ENCODE results near the gene SRSF1. TPM values are rescaled to one million over a fixed set of nuclear protein-coding genes. Genes with fewer than 3 reads are reported as not detected.
A peak's percentile ranks its signal among the peaks of the same experiment; 100 is the strongest.

SRSF1 gene
- total RNA-seq, 3 donors from 2014 or later (not counting 1 experiment from before 2014, with no cell fraction given): 125 to 157 (median 137) TPM

DNA sequence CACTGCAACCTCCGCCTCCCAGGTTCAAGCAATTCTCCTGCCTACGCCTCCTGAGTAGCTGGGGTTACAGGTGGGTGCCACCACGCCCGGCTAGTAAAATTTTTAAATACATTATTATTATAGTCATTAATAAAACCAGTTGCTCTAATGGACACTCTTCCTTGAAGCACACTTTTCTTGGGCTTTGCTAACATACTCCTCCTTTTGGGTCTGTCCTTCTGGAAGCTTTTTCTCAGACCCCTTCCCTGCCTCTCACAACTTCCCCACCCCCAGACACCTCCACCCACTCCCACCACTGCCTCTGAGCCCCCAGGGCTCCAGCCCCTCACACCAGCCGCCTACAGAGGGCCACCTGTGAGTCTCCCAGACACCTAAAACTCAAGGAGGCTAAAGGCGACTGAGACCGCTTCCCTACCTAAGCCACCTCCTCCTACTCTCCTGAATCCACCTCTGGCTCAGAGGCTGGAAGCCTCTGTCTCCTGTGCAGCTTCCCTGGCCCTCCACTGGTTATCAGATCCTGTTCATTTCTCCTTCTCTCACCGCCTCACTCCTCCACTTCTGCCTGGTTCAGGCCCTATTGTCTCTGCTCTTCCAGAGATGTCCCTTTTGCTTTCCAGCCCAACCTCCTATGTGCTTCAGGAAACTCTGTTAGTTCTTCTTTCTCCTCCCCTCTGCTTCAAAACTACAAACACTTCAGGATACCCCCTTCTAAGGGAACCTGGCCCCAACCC lies 49.8 kb downstream of the SRSF1 start:
- Histone ChIP-seq H3K9me3 (ENCODE audit: control insufficient read depth, insufficient read depth, low read length) (no peaks in the 10 kb centered on the region), H3K27ac (ENCODE audit: low read length) (no peak overlapping the region), H3K27me3 (ENCODE audit: control insufficient read depth, insufficient read depth, low read length) (peaks cover 9% of the 10 kb centered on the region), H3K4me3 (ENCODE audit: low read length) (no peak overlapping the region), H3K36me3 (ENCODE audit: control insufficient read depth, insufficient read depth, low read length) (no peaks in the 10 kb centered on the region), H3K4me1 (ENCODE audit: control insufficient read depth, insufficient read depth, low read length) (peaks cover 28% of the 10 kb centered on the region)
- intact Hi-C loops (cut with micrococcal nuclease): no loop called here
- Mint-ChIP-seq H3K27ac (no peak overlapping the region), H3K27me3 (ENCODE audit: low read depth in 2 of 2) (peaks cover 37 to 47% of the 10 kb centered on the region in 2 donors), H3K9me3 (no peaks in the 10 kb centered on the region), H3K4me3 (peak overlapping the region; percentile 1), H3K36me3 (no peaks in the 10 kb centered on the region), H3K4me1 (peaks cover 17 to 41% of the 10 kb centered on the region in 2 donors)
- TF ChIP-seq, protein P1, sequence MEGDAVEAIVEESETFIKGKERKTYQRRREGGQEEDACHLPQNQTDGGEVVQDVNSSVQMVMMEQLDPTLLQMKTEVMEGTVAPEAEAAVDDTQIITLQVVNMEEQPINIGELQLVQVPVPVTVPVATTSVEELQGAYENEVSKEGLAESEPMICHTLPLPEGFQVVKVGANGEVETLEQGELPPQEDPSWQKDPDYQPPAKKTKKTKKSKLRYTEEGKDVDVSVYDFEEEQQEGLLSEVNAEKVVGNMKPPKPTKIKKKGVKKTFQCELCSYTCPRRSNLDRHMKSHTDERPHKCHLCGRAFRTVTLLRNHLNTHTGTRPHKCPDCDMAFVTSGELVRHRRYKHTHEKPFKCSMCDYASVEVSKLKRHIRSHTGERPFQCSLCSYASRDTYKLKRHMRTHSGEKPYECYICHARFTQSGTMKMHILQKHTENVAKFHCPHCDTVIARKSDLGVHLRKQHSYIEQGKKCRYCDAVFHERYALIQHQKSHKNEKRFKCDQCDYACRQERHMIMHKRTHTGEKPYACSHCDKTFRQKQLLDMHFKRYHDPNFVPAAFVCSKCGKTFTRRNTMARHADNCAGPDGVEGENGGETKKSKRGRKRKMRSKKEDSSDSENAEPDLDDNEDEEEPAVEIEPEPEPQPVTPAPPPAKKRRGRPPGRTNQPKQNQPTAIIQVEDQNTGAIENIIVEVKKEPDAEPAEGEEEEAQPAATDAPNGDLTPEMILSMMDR (IDR thresholded peaks at IDR 0.05): no peak
- ATAC-seq (no peak), DNase-seq (no peak)
- 92% methylated on average over 7 of the region's 8 CpGs for WGBS (ENCODE audit: insufficient coverage)

DNA sequence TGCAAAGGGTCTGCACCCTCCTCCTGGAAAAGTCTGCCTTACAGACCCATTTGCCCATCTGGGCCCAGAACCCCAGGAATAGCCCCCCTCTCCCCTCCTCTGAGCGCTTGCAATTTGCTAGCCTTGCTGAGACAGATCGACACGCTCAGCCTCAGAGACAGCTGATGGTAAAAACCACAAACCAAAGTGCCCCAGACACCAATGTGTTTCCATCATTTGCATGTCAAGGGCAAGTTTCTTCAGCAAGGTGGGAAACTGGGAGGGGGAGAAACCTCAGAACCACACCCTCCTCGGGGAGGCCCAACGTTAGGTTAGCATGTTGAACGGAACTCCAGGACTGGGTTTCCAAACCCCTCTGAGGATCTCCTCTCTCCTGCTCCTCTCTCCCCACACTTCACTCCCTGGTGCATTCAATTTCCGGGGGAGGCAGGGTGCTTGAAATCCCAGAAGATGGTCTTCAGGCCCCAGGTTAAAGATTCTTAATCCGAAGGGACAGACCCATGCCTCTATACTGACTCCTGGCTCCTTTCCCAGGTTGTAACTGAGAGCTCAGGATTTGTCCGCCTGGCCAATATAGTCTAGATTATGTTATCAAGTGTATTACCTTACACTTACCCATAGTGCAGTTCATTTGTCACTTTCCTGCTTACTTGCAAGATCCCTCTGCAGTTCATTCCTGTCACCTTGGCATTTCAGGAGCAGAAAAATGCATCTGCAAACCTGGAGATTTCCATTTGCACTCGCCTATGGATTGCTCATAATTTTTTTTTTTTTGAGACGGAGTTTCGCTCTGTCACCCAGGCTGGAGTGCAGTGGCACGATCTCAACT lies 50.5 kb downstream of the SRSF1 start:
- H3K27ac ChIP-seq (ENCODE audit: low read length): no peak overlapping the region
- peaks cover 17 to 41% of the 10 kb centered on the region in 2 donors for H3K4me1 Mint-ChIP-seq
- no peak overlapping the region for H3K4me3 ChIP-seq (ENCODE audit: low read length)
- peaks cover 28% of the 10 kb centered on the region for H3K4me1 ChIP-seq (ENCODE audit: control insufficient read depth, insufficient read depth, low read length)
- H3K36me3 ChIP-seq (ENCODE audit: control insufficient read depth, insufficient read depth, low read length): no peaks in the 10 kb centered on the region
- H3K36me3 Mint-ChIP-seq: no peaks in the 10 kb centered on the region
- no peaks in the 10 kb centered on the region for H3K9me3 Mint-ChIP-seq
- intact Hi-C loops (cut with micrococcal nuclease): no loop called here
- ATAC-seq: peak; percentile 60 to 75 (median 66)
- H3K4me3 Mint-ChIP-seq: peak overlapping the region; percentile 82
- H3K9me3 ChIP-seq (ENCODE audit: control insufficient read depth, insufficient read depth, low read length): no peaks in the 10 kb centered on the region
- H3K27me3 ChIP-seq (ENCODE audit: control insufficient read depth, insufficient read depth, low read length): peaks cover 9% of the 10 kb centered on the region
- TF ChIP-seq, protein P1 (IDR thresholded peaks at IDR 0.05): no peak
- peak overlapping the region in 1 of 2 donors; percentile 33 for H3K27ac Mint-ChIP-seq
- peak; percentile 39 to 78 for DNase-seq
- WGBS (ENCODE audit: insufficient coverage): 42% methylated on average over 13 of the region's 13 CpGs
- H3K27me3 Mint-ChIP-seq (ENCODE audit: low read depth in 2 of 2): peaks cover 37 to 43% of the 10 kb centered on the region in 2 donors

DNA sequence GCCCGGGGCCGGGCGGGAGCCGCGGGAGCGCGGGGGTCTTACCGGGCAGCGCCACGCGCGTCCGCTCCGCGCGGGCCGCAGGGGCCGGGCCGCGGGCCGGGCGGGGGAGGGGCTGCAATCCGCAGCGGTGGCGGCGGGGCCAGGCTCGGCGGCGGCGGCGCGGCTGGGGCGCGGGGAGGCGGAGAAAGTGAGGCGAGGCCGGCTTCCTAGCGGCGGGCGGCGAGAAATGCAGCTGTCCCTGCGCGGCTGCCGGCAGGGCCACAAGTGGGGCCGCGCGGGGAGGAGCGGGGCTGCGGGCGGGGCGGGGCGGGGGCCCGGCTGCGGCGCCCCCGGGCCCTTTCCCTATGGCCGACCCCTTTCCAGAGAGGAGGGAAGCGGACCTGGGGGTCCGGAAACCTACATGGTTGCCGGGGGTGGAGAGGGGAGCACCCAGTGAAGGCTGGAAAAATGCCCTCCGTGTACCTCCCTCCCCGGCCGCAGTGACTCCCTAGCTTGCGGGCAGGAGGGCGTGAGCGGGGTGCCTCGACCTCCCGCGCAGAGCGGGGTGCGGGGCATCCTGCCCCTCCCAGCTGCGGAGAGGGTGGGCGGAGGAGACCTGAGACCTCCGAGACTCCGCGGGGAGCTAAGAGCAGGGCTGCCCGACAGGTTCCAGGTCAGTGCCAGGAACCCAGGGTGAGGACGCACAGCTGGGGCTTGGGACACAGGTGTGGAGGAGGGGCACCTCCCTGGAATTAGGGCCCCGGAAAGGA lies 51.7 kb downstream of the SRSF1 start, which contains the start of gene CUEDC1:
Gene CUEDC1 (minus strand): TSS at position 230 of the 749 bp plus-strand sequence. CDS start 69,848 bp downstream, outside the sequence.
- peaks cover 29 to 48% of the 10 kb centered on the region in 2 donors for H3K27me3 Mint-ChIP-seq (ENCODE audit: low read depth in 2 of 2)

More for the DNA sequence above, 51.7 kb downstream of the SRSF1 start, which contains the start of gene CUEDC1:
- ATAC-seq (peak; percentile 78 to 82 (median 82)), DNase-seq (peak; percentile 60 to 72)
- Histone ChIP-seq H3K27ac (ENCODE audit: low read length) (no peak within 1 kb of the TSS), H3K4me3 (ENCODE audit: low read length) (peak within 1 kb of the TSS; percentile 42), H3K9me3 (ENCODE audit: control insufficient read depth, insufficient read depth, low read length) (no peaks in the 10 kb centered on the region), H3K36me3 (ENCODE audit: control insufficient read depth, insufficient read depth, low read length) (no peaks in the 10 kb centered on the region), H3K27me3 (ENCODE audit: control insufficient read depth, insufficient read depth, low read length) (peaks cover 9% of the 10 kb centered on the region), H3K4me1 (ENCODE audit: control insufficient read depth, insufficient read depth, low read length) (peaks cover 32% of the 10 kb centered on the region)
- Mint-ChIP-seq H3K36me3 (no peaks in the 10 kb centered on the region), H3K4me1 (peaks cover 17 to 49% of the 10 kb centered on the region in 2 donors), H3K9me3 (no peaks in the 10 kb centered on the region), H3K27ac (peak within 1 kb of the TSS in 1 of 2 donors; percentile 33), H3K4me3 (peak within 1 kb of the TSS; percentile 69)
- WGBS (ENCODE audit: insufficient coverage): under 1% methylated on average over 79 of the region's 79 CpGs
- intact Hi-C loops (cut with micrococcal nuclease): no loop called here
- TF ChIP-seq, protein P1 (IDR thresholded peaks at IDR 0.05): peak; percentile 17
